Measurements from ENCODE around the gene FOLR1.

The FOLR1 gene

GRCh38 chr11:72224564-72225410 is 32.8 kb downstream of the FOLR1 start, which contains the start of gene INPPL1:
INPPL1 (plus strand) TSS chr11:72224767; CDS start chr11:72224985, 218 bp downstream.
- DNase-seq = no peak

DNA sequence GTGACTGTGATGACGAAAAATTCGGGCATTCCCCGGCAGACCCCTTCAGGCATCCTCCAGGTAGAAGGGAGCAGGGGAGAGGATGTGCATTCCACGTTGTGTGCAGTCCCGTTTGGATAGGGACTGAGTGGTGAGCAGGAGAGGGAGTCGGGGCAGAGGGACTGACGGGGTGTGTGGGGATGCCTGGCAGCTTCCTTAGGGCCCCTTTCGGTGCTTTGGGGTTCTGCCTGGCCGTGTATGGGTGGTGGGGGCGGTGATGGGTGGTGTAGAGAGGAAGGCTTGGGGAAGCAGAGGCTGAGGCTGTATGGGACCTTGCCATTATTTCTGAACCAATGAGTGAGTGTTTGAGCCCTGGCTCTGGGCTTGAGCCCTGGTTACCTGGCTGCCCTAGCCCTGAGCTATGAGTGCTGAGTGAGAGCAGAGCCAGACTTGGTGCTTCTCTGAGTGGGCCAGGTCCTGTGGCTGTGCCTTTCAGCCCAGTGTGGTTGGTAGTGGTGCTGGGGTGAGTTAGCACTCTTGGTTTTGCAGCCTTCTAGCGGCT is 33.5 kb downstream of the FOLR1 start:
- DNase-seq = no peak

DNA sequence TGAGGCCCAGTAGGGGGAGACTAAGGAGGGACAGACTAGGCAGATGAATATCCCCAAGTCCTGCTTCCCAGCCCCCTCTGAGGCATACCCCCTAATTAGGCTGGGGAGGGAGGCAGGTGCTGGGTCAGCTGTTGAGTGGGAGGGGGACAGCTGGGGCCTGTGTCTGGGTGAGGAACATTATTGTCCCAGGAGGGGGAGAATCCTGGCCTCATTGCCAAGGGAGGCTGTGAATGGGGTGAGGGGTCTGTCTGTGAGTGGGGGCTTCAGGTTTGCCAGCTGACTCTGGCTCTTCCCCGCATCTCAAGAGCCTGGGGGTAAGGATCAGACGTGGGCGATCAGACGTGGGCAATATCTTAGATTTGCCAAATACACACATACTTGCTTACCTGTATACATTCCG is 34.8 kb downstream of the FOLR1 start:
- no peak for DNase-seq

DNA sequence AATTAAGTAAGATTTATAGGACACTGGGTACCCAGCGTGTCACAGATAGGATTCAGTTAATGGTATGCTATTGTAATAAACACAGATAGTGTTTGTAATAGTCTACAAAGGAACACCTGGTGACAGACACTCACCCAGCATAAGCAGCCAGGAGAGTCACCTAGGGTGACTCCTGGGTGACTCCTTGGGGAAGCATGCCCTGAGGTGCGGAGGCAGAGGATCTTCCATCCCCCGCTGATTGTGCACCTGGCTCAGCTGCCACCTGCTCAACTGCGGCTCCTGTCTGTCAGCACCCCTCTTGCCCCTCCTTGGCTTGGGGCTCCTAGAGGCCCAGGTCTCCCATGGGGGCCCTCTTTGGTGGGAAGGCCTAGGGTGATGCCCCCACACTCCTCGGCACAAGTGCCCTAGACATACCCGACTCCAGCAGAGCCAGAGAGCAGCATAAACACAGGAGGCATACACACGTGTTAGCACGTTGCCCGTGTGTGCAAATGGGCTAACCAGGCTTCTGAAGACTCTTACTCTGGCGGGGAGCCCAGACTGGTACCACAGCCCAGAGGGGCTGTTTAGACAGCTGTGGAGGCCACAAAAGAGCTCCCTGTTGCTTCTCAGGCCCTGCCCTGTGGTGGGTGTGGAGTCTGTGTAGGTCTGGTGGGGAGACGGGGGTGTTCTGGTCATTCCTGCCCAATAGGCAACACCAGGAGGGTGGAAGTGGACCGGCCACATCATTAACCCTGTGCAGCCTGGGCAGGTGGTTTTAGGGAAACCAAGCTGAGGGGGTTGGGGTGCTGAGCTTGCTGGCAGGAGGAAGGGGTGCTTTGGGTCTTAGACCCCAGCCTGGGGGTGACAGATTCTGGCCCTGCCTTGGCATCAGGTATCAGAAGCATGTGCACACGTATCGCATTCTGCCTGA is 35.6 kb downstream of the FOLR1 start:
- no peak for DNase-seq

DNA sequence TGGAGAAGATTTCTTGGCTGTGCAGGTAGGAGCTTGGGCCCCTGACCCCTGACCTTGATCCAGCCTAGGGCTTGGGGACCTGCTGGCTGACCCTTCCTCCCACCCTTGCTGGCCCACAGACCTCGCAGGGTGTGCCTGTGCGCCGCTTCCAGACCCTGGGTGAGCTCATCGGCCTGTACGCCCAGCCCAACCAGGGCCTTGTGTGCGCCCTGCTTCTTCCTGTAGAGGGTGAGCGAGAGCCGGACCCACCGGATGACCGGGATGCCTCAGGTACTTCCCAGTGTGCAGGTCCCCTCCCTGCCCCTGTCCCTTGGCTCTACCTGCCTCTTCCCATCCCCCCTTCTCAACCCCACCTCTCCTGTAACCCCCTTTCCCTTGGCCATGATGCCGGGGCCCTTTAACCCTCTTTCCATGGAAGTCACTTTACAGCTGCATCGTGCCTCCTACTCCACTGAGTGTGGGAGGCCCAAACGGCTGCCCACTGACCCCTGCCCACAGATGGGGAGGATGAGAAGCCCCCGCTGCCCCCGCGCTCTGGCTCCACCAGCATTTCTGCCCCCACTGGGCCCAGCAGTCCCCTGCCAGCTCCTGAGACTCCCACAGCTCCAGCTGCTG is 36.4 kb downstream of the FOLR1 start:
- no peak for DNase-seq

- DNase-seq = no peak
Observed at GRCh38 chr11:72228844-72229231, 36.9 kb downstream of the FOLR1 start.

GRCh38 chr11:72229336-72229924 is 37.5 kb downstream of the FOLR1 start:
- no peak for DNase-seq

- no peak for DNase-seq
Observed at GRCh38 chr11:72229925-72230763, 38.2 kb downstream of the FOLR1 start.

DNA sequence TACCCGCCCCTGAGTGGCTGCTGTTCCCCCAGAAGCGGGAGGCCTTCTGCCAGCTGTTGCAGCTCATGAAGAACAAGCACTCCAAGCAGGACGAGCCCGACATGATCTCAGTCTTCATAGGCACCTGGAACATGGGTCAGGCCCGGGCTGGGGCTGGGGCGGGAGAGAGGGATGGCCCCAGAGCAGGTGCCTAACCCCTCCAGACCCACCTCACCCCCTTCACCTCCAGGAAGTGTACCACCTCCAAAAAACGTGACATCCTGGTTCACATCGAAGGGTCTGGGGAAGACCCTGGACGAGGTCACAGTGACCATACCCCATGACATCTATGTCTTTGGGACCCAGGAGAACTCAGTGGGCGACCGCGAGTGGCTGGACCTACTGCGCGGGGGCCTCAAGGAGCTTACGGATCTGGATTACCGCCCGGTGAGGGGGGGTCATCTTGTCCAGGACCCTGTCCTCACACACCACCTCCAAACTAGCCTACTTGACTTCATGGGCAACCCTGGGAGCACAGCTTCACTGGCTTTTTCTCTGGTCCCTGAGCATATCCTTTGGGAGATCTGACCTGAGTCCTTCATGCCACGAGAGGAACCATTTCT is 38.9 kb downstream of the FOLR1 start:
- DNase-seq = no peak

DNA sequence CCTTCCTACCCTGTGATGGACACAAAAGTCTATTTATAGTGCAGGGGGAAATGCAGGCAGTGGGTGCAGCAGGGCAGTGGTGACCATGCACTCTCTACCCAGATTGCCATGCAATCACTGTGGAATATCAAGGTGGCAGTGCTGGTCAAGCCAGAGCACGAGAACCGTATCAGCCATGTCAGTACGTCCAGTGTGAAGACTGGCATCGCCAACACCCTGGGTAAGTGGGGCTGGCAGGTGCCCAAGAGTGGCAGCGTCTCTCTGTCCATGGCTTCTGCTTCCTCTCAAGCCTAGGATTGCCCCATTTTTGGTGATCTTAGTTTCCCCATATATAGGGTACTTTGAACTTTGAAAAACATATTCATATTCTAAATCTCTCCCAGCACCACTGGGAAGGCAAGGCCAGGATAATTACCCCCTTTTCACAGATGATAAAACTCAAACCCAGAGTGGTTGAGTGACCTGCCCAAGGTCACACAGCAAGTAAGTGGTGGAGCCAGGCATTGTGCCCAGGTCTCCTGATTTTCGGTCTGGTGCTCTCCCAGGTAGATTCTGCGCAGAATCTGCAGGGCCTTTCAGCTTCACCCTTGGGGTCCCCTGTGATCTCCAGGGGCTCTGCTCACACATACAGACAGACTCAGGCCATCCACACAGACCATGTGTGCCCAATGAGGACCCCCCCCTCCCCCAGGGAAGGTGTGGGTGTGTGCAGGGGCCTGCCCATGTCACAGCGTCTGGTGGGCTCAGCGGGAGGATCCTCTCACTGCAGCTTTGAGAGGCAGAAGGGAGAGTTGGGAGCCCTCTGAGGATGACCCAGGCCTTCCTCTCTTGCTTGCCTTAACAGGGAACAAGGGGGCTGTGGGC is 39.7 kb downstream of the FOLR1 start:
- no peak for DNase-seq

GRCh38 chr11:72232260-72233055 is 40.5 kb downstream of the FOLR1 start:
- no peak for DNase-seq

DNA sequence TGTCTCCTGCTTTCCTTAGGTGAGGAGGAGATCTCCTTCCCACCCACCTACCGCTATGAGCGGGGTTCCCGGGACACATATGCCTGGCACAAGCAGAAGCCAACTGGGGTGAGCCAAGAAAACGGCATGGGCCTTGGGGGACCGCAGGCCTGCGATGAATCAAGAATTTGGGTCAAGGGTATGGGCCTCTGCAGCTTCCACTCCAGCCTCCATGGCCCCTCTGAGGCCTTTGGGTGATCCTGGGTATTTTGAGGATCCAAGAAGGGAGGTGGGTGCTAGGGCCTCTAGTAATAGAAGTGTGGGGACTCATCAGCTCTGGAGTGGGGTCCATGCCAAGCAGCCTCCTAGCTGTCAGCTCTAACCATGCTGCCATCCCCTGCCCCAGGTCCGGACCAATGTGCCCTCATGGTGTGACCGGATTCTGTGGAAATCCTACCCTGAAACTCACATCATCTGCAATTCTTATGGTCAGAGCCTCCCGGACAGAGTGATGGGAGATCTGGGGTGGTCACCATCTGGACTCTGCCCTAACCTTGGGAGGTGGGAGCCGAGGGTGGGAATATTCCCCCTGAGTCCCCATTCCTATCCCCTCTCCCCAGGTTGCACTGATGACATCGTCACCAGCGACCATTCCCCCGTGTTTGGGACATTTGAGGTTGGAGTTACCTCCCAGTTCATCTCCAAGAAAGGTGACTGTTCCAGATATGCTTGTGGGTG is 41.3 kb downstream of the FOLR1 start:
- DNase-seq = no peak

- no peak for DNase-seq
Observed at GRCh38 chr11:72233773-72234513, 42.0 kb downstream of the FOLR1 start.

DNA sequence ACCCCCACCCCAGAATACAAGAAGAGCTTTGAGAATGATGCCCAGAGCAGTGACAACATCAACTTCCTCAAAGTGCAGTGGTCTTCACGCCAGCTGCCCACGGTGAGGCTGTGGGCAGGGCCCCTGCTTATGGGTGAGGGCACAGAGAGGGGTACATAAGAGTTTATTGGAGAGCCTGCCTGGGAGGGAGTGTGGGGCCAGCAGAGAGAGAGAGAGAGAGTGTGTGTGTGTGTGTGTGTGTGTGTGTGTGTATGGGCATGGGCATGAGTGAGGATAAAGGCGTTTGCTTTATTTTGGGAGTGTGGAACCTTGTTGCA is 42.5 kb downstream of the FOLR1 start:
- DNase-seq = no peak

DNA sequence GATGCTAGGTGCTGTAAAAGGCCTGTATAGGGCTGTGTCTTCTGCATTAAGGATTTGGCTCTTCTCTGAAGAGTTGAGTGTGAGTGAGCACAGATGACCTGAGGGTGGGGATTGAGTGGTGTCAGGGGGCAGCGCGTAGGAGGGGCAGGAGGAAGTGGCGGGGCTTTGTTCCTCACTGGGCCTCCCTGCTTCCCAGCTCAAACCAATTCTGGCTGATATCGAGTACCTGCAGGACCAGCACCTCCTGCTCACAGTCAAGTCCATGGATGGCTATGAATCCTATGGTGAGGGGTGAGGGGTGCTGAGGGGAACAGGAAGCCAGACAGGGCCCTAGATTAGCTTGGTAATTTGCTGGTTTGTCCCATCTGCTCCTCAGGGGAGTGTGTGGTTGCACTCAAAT is 43.0 kb downstream of the FOLR1 start:
- no peak for DNase-seq

DNA sequence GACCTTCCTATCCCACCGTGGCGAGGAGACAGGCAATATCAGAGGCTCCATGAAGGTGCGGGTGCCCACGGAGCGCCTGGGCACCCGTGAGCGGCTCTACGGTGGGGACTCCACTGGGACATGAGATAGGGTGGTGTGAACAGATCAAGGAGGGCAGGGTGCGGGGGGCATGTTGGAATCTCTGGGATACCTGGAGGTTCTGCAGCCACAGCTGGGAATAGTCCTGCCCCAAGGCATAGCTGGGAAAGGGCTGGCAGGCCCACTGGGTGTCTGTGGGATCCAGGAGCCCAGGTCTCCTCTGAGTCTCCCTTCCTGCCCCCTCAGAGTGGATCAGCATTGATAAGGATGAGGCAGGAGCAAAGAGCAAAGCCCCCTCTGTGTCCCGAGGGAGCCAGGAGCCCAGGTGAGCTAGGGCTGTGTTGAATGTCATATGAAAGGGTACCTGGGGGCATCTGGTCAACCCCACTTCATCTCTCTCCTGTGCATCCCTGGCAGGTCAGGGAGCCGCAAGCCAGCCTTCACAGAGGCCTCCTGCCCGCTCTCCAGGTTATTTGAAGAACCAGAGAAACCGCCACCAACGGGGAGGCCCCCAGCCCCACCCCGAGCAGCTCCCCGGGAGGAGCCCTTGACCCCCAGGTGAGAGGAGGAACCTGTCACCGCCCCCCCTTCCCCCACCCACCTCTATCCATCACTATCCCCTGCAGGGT is 43.6 kb downstream of the FOLR1 start:
- no peak for DNase-seq

DNA sequence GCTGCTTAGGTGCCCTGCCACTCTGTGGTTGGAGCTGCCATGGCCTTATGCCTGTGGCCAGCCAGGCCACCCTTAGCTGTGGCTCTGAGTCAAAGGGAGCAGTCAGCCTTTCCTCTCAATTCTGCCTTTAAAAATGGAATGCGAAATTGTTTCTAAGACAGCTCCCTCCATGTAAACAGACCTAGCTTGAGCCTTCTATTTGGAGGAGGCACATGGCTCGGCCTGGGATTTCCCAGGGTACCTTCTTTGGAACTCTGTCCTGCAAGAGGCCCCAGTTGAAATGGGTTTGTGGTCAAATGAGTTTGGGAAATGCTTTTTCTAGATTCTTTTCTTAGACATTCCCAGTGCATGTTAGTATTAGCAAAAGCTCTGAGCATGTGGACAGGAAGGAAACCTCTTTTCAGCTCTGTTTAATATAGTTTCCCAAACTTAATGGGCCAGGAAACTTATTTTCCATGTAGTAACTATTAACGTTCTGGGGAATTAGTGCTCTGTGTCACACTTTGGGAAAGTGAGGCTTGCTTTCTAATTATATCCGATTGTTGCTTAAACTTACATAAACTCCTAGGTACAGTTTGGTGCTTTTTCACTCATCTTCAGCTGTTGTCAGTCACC is 44.2 kb downstream of the FOLR1 start:
- no peak for DNase-seq

Measured in activated gamma-delta T cell (primary cell).